K562 (cell line): ENCODE measurements around the gene COQ8B. TPM values are rescaled to one million over a fixed set of nuclear protein-coding genes. Genes with fewer than 3 reads are reported as not detected.

Experiments used
- ARID1B ChIP-seq: fragments of 450-650 bp; IDR thresholded peaks from 2 replicates; pipeline ENCODE4 v1.6.1; 2016; ENCODE audit warnings: antibody characterized with exemption, mild to moderate bottlenecking, inconsistent platforms
- ESRRA ChIP-seq: fragments of 450-650 bp; IDR thresholded peaks from 2 replicates; pipeline ENCODE4 v1.6.1; 2014; ENCODE audit warnings: low read depth, mild to moderate bottlenecking, moderate library complexity, borderline replicate concordance
- HDAC6 ChIP-seq: IDR thresholded peaks from 2 replicates; pipeline ENCODE4 v1.6.1; 2012; ENCODE audit warnings: low read depth, mild to moderate bottlenecking, control low read depth, inconsistent platforms, low read length, moderate library complexity
- HMBOX1 ChIP-seq: sonication (generic); IDR thresholded peaks from 2 replicates; pipeline ENCODE4 v1.6.1; 2016
- HNRNPL ChIP-seq: fragments of 200-400 bp; formaldehyde crosslinking; IDR thresholded peaks from 2 replicates; pipeline ENCODE4 v1.6.1; 2017; ENCODE audit warnings: low read depth, mild to moderate bottlenecking, low read length
- KHSRP ChIP-seq: fragments of 450-650 bp; IDR thresholded peaks from 2 replicates; pipeline ENCODE4 v1.6.1; 2017
- KLF16 ChIP-seq: IDR thresholded peaks from 2 replicates; pipeline ENCODE4 v1.6.1; 2016; ENCODE audit warnings: antibody characterized with exemption
- MCM5 ChIP-seq: fragments of 450-650 bp; IDR thresholded peaks from 2 replicates; pipeline ENCODE4 v1.6.1; 2016; ENCODE audit warnings: low read depth
- MCM7 ChIP-seq, 2 experiments: fragments of 450-650 bp; IDR thresholded peaks; 2 replicates each; pipeline ENCODE4 v1.6.1; 2016 to 2018
- MED1 ChIP-seq: sonication (generic); formaldehyde crosslinking; IDR thresholded peaks from 2 replicates; pipeline ENCODE4 v1.8.1; 2023; ENCODE audit warnings: missing genetic modification reagents, borderline replicate concordance
- NBN ChIP-seq: fragments of 450-650 bp; IDR thresholded peaks from 2 replicates; pipeline ENCODE4 v1.6.1; 2016; ENCODE audit warnings: low read depth, mild to moderate bottlenecking
- NELFE ChIP-seq: IDR thresholded peaks from 2 replicates; pipeline ENCODE4 v1.6.1; 2011; ENCODE audit warnings: mild to moderate bottlenecking; ENCODE audit not compliant: insufficient read depth, insufficient read length
- PCBP2 ChIP-seq: fragments of 200-400 bp; formaldehyde crosslinking; IDR thresholded peaks from 2 replicates; pipeline ENCODE4 v1.6.1; 2018; ENCODE audit warnings: low read length, low read depth, mild to moderate bottlenecking, moderate library complexity; ENCODE audit not compliant: poor library complexity, severe bottlenecking
- POLR3G ChIP-seq: IDR thresholded peaks from 2 replicates; pipeline ENCODE4 v1.6.1; 2011; ENCODE audit not compliant: insufficient read length, insufficient replicate concordance; ENCODE audit errors: extremely low read depth
- SAFB ChIP-seq: fragments of 200-400 bp; formaldehyde crosslinking; IDR thresholded peaks from 2 replicates; pipeline ENCODE4 v1.6.1; 2017; ENCODE audit warnings: low read depth, low read length, borderline replicate concordance
- STAT5B ChIP-seq: fragments of 250-450 bp; sonication (Bioruptor Pico); IDR thresholded peaks from 2 replicates; pipeline ENCODE4 v1.8.0; 2021; ENCODE audit warnings: mild to moderate bottlenecking, inconsistent platforms
- STAT6 ChIP-seq: sonication (generic); formaldehyde crosslinking; IDR thresholded peaks from 2 replicates; pipeline ENCODE4 v1.8.1; 2023; ENCODE audit warnings: mild to moderate bottlenecking, missing genetic modification reagents
- TCF7 ChIP-seq: sonication (generic); IDR thresholded peaks from 2 replicates; pipeline ENCODE4 v1.6.1; 2016; ENCODE audit warnings: antibody characterized with exemption, borderline replicate concordance
- ZNF134 ChIP-seq: fragments of 250-450 bp; sonication (Bioruptor Pico); conservative IDR thresholded peaks from 2 replicates; pipeline ENCODE4 v1.4.0; 2020
- ZNF324 ChIP-seq: fragments of 250-450 bp; sonication (Bioruptor Pico); IDR thresholded peaks from 2 replicates; pipeline ENCODE4 v1.4.0; 2020; ENCODE audit warnings: mild to moderate bottlenecking
- ZNF507 ChIP-seq: conservative IDR thresholded peaks from 2 replicates; pipeline ENCODE4 v1.6.1; 2017; ENCODE audit warnings: missing genetic modification characterization, missing compliant biosample characterization
- ZNF668 ChIP-seq: fragments of 250-450 bp; sonication (Bioruptor Pico); IDR thresholded peaks from 2 replicates; pipeline ENCODE4 v1.8.0; 2022; ENCODE audit warnings: mild to moderate bottlenecking, inconsistent platforms
- ZNF695 ChIP-seq: fragments of 450-650 bp; formaldehyde crosslinking; IDR thresholded peaks from 2 replicates; pipeline ENCODE4 v1.4.0; 2020; ENCODE audit warnings: mild to moderate bottlenecking, moderate library complexity
- polyA plus RNA-seq, 8 experiments: library from polyadenylated mRNA; depleted of rRNA in 4 of 8; stranded (reverse) in 5 of 8; unstranded in 3 of 8; fragments of >200 nt; fragmentation: Nextera tagmentation in 2 of 8; fragmentation: Illumina TruSeq in 1 of 8; extraction: Ambion mirVana in 2 of 8; extraction: Trizol in 1 of 8; gene quantifications; 2 replicates each; pipeline versions ENCODE4 v1.2.1 to v1.2.3, GENCODE V29; 2011 to 2014; ENCODE audit warnings: inconsistent platforms in 1 of 8, missing spikeins in 1 of 8
- total RNA-seq, 7 experiments: library from RNA; depleted of rRNA in 6 of 7; stranded (reverse); fragments of >200 nt in 6 of 7; fragmentation: Illumina TruSeq in 2 of 7; extraction: Trizol in 2 of 7; gene quantifications; 2 replicates each; pipeline versions ENCODE4 v1.2.1 to v1.2.3, GENCODE V29; 2011 to 2021; ENCODE audit warnings: low replicate concordance in 1 of 7
- TF ChIP-seq, protein P1 (sequence below): fragments of 250-450 bp; sonication (Bioruptor Pico); IDR thresholded peaks from 2 replicates; pipeline ENCODE4 v1.8.0; 2022; ENCODE audit warnings: moderate library complexity, mild to moderate bottlenecking, inconsistent platforms
- TF ChIP-seq, protein P2 (sequence below): sonication (generic); formaldehyde crosslinking; IDR thresholded peaks from 2 replicates; pipeline ENCODE4 v1.8.0; 2022; ENCODE audit warnings: mild to moderate bottlenecking, low read depth, missing genetic modification reagents

COQ8B gene
- total and polyA plus RNA-seq, 9 of the 15 experiments (the other 6 are each of a cell fraction or from before 2014, with no cell fraction given): 0.41 to 32.3 (median 12.9) TPM

- peak; percentile 87; the same call in 1 of the 2 replicates for TF ChIP-seq STAT6 (CRISPR knock-in tag)
- TF ChIP-seq SAFB: no peak
- no peak for TF ChIP-seq MCM7 (IDR thresholded peaks at IDR 0.05)
- no peak for TF ChIP-seq HDAC6
- TF ChIP-seq MED1: no peak
- no peak for TF ChIP-seq KLF16
- TF ChIP-seq, protein P1, sequence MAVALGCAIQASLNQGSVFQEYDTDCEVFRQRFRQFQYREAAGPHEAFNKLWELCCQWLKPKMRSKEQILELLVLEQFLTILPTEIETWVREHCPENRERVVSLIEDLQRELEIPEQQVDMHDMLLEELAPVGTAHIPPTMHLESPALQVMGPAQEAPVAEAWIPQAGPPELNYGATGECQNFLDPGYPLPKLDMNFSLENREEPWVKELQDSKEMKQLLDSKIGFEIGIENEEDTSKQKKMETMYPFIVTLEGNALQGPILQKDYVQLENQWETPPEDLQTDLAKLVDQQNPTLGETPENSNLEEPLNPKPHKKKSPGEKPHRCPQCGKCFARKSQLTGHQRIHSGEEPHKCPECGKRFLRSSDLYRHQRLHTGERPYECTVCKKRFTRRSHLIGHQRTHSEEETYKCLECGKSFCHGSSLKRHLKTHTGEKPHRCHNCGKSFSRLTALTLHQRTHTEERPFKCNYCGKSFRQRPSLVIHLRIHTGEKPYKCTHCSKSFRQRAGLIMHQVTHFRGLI (CRISPR knock-in tag): no peak
- no peak for TF ChIP-seq KHSRP
- TF ChIP-seq, protein P2, sequence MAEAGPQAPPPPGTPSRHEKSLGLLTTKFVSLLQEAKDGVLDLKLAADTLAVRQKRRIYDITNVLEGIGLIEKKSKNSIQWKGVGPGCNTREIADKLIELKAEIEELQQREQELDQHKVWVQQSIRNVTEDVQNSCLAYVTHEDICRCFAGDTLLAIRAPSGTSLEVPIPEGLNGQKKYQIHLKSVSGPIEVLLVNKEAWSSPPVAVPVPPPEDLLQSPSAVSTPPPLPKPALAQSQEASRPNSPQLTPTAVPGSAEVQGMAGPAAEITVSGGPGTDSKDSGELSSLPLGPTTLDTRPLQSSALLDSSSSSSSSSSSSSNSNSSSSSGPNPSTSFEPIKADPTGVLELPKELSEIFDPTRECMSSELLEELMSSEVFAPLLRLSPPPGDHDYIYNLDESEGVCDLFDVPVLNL (CRISPR knock-in tag): no peak
- TF ChIP-seq NELFE: no peak
- no peak for TF ChIP-seq PCBP2
- no peak for TF ChIP-seq POLR3G
- TF ChIP-seq MCM5: no peak
- no peak for TF ChIP-seq ZNF134 (CRISPR knock-in tag)
- no peak for TF ChIP-seq STAT5B
- no peak for TF ChIP-seq HNRNPL
- TF ChIP-seq ZNF324 (CRISPR knock-in tag): no peak
- TF ChIP-seq ZNF507 (tag): no peak
- 0 out of 2 replicates have a peak, but pooled peaks have one; percentile 56 for TF ChIP-seq TCF7
- peak; percentile 39; the same call in 1 of the 2 replicates for TF ChIP-seq ESRRA
- peak; percentile 77; the same call in 1 of the 2 replicates for TF ChIP-seq NBN
- TF ChIP-seq ARID1B: no peak
- no peak for TF ChIP-seq HMBOX1
- no peak for TF ChIP-seq ZNF695
- no peak for TF ChIP-seq ZNF668 (CRISPR knock-in tag)
Observed at GRCh38 chr19:40716482-40717324, at the start of gene COQ8B, which contains the start of gene ITPKC (continued).
